Measurements from ENCODE around the gene OPCML. TPM values are rescaled to one million over a fixed set of nuclear protein-coding genes. Genes with fewer than 3 reads are reported as not detected.

Gene OPCML
- total and polyA plus RNA-seq, 2 experiments from 2014 or later = 1.2 to 4.4 TPM

- no peak for TF ChIP-seq NANOG (IDR thresholded peaks at IDR 0.05; ENCODE audit: borderline replicate concordance)
- no peak for TF ChIP-seq JUNB (IDR thresholded peaks at IDR 0.05; ENCODE audit: unreplicated experiment)
- no peak for TF ChIP-seq CTCF (conservative IDR thresholded peaks at IDR 0.05; ENCODE audit: low read depth in 2 of 2)
Observed at GRCh38 chr11:133386852-133387251, 145.4 kb downstream of the OPCML start (continued).

- ATAC-seq (peak; percentile 24; the same call in 1 of the 3 replicates), DNase-seq (ENCODE audit: low spot score) (no peak)
- Histone ChIP-seq H3F3A (replicated peaks; ENCODE audit: low read depth) (no peaks in the 10 kb centered on the region), H3K4me1 (ENCODE audit: insufficient read depth) (peaks cover 17% of the 10 kb centered on the region), H3K27me3 (ENCODE audit: insufficient read depth) (no peaks in the 10 kb centered on the region), H3K36me3 (ENCODE audit: insufficient read depth) (no peaks in the 10 kb centered on the region), H2AFZ (no peak overlapping the region), H3K79me2 (replicated peaks; ENCODE audit: insufficient read depth) (no peaks in the 10 kb centered on the region), H3K4me3 (no peak overlapping the region), H3K4me2 (peak overlapping the region; percentile 53), H4K20me1 (replicated peaks; ENCODE audit: insufficient read depth) (no peaks in the 10 kb centered on the region), H3K9me2 (ENCODE audit: insufficient read depth) (no peaks in the 10 kb centered on the region), H3K27ac (ENCODE audit: low read depth) (no peak overlapping the region)
- peaks cover 11% of the 10 kb centered on the region for H3K4me1 Mint-ChIP-seq
- H3K4me3 Mint-ChIP-seq = no peak overlapping the region
- H3K36me3 Mint-ChIP-seq (ENCODE audit: low read depth) = no peaks in the 10 kb centered on the region
- no peaks in the 10 kb centered on the region; the same call in 2 of the 3 replicates for H3K9me3 Mint-ChIP-seq
- peaks cover 2% of the 10 kb centered on the region for H3K27me3 Mint-ChIP-seq (ENCODE audit: insufficient read depth, low read depth, poor library complexity)
- TF ChIP-seq ZNF331 (CRISPR knock-in tag; IDR thresholded peaks at IDR 0.05; ENCODE audit: low read depth) = no peak
- TF ChIP-seq JUNB (IDR thresholded peaks at IDR 0.05; ENCODE audit: unreplicated experiment) = no peak
- no peak for TF ChIP-seq ZNF462 (CRISPR knock-in tag; IDR thresholded peaks at IDR 0.05)
- no peak for TF ChIP-seq NANOG (IDR thresholded peaks at IDR 0.05; ENCODE audit: borderline replicate concordance)
- no peak for TF ChIP-seq EZH2phosphoT487 (IDR thresholded peaks at IDR 0.05; ENCODE audit: unreplicated experiment)
- TF ChIP-seq POLR2AphosphoS5 (IDR thresholded peaks at IDR 0.05; ENCODE audit: low read depth) = no peak
- TF ChIP-seq ETS1 (IDR thresholded peaks at IDR 0.05) = no peak
- TF ChIP-seq EZH2 (IDR thresholded peaks at IDR 0.05; ENCODE audit: low read depth, unreplicated experiment) = no peak
- no peak for TF ChIP-seq CREB1 (CRISPR knock-in tag; IDR thresholded peaks at IDR 0.05; ENCODE audit: low read depth)
- TF ChIP-seq STAT1 (IDR thresholded peaks at IDR 0.05; ENCODE audit: unreplicated experiment) = no peak
- no peak for TF ChIP-seq CTCF (conservative IDR thresholded peaks at IDR 0.05; ENCODE audit: low read depth in 2 of 2)
- no peak overlapping the region for H3K27ac Mint-ChIP-seq
Observed at GRCh38 chr11:133386262-133386661, 146.0 kb downstream of the OPCML start.

All from GM23338 (cell line).